ENCODE results near the gene TSPEAR.

DNA sequence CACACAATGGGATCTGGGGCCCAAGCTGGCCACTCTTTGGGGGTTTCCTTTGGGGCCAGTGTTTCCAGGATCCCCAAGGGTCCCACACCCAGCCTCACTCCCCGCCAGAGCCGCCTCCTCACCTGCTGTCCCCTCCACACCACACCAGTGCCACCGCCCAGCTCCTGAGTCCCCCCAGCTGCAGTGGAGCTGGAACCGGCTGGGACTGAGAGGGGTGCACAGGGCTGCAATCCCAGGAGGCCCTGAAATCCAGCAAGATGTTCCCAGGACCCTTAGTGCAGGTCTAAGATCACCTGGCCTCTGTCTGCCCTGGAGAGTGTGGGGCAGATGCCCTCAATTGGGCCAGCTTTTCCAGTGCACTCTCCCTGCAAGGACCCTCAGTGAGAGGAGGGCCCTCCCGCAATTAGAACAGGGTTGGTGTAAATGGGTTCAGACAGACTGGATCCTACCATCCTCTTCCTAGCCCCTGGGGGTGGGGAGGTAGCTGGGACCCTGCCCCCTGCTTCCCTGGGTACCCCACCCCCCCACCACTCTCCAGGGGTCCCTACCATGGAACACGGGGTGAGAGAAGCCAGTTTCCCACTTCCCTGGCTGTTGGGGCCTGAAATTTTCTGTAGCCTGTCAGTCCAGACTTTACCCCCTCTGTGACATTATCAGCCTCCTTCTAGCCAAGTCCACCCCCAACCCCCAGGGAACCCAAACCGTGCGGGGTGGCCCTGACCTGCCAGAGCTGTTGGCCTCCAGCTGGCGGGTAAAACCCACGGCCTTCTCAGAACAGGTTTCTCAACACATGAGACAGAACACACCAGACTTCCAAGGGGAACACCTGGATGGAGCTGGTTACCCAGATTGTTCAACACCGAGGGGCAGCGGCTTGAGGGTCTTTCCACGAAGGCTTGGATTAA, 7.4 kb downstream of the TSPEAR start:
- no peak for TF ChIP-seq POLR2A (IDR thresholded peaks at IDR 0.05)
- TF ChIP-seq CTCF (IDR thresholded peaks at IDR 0.05): no peak
